ENCODE measurements around the gene TLE3.

Gene TLE3

GRCh38 chr15:70133781-70134421 lies 36.2 kb upstream of the TLE3 start:
- no peak for TF ChIP-seq CTCF (conservative IDR thresholded peaks at IDR 0.05; ENCODE audit: low read depth, low read length)
- Histone ChIP-seq H3K4me3 (IDR thresholded peaks at IDR 0.05; ENCODE audit: insufficient read depth, low read depth, low read length) (no peak overlapping the region), H2AFZ (ENCODE audit: low read depth) (no peak overlapping the region), H3K4me1 (ENCODE audit: low read depth, poor library complexity, severe bottlenecking) (no peaks in the 10 kb centered on the region), H3K36me3 (ENCODE audit: insufficient read depth) (no peaks in the 10 kb centered on the region), H3K4me2 (no peak overlapping the region), H3K9ac (no peak overlapping the region), H3K79me2 (ENCODE audit: insufficient read depth, low read depth) (no peaks in the 10 kb centered on the region), H4K20me1 (ENCODE audit: insufficient read depth) (no peaks in the 10 kb centered on the region), H3K27me3 (ENCODE audit: insufficient read depth, low read depth) (no peaks in the 10 kb centered on the region), H3K27ac (no peak overlapping the region)

- H2AFZ ChIP-seq (ENCODE audit: low read depth) = no peak overlapping the region
- no peaks in the 10 kb centered on the region for H3K36me3 ChIP-seq (ENCODE audit: insufficient read depth)
- TF ChIP-seq CTCF (conservative IDR thresholded peaks at IDR 0.05; ENCODE audit: low read depth, low read length) = no peak
- H3K27me3 ChIP-seq (ENCODE audit: insufficient read depth, low read depth) = no peaks in the 10 kb centered on the region
- no peaks in the 10 kb centered on the region for H3K79me2 ChIP-seq (ENCODE audit: insufficient read depth, low read depth)
- no peaks in the 10 kb centered on the region for H4K20me1 ChIP-seq (ENCODE audit: insufficient read depth)
- no peak overlapping the region for H3K27ac ChIP-seq
- no peaks in the 10 kb centered on the region for H3K4me1 ChIP-seq (ENCODE audit: low read depth, poor library complexity, severe bottlenecking)
- H3K9ac ChIP-seq = no peak overlapping the region
- no peak overlapping the region for H3K4me3 ChIP-seq (IDR thresholded peaks at IDR 0.05; ENCODE audit: insufficient read depth, low read depth, low read length)
- no peak overlapping the region for H3K4me2 ChIP-seq
Measured at GRCh38 chr15:70133296-70133695, 35.6 kb upstream of the TLE3 start.

- no peaks in the 10 kb centered on the region for H3K27me3 ChIP-seq (ENCODE audit: insufficient read depth, low read depth)
- H3K4me2 ChIP-seq = no peak overlapping the region
- H3K27ac ChIP-seq = no peak overlapping the region
- no peaks in the 10 kb centered on the region for H3K36me3 ChIP-seq (ENCODE audit: insufficient read depth)
- no peaks in the 10 kb centered on the region for H3K4me1 ChIP-seq (ENCODE audit: low read depth, poor library complexity, severe bottlenecking)
- H3K9ac ChIP-seq = no peak overlapping the region
- no peaks in the 10 kb centered on the region for H4K20me1 ChIP-seq (ENCODE audit: insufficient read depth)
- H3K79me2 ChIP-seq (ENCODE audit: insufficient read depth, low read depth) = no peaks in the 10 kb centered on the region
- no peak overlapping the region for H2AFZ ChIP-seq (ENCODE audit: low read depth)
- H3K4me3 ChIP-seq (IDR thresholded peaks at IDR 0.05; ENCODE audit: insufficient read depth, low read depth, low read length) = no peak overlapping the region
- TF ChIP-seq CTCF (conservative IDR thresholded peaks at IDR 0.05; ENCODE audit: low read depth, low read length) = no peak
Measured at GRCh38 chr15:70132571-70132970, 34.9 kb upstream of the TLE3 start.

GRCh38 chr15:70132139-70132538 lies 34.4 kb upstream of the TLE3 start:
- Histone ChIP-seq H3K4me2 (no peak overlapping the region), H3K9ac (no peak overlapping the region), H3K36me3 (ENCODE audit: insufficient read depth) (no peaks in the 10 kb centered on the region), H3K4me3 (IDR thresholded peaks at IDR 0.05; ENCODE audit: insufficient read depth, low read depth, low read length) (no peak overlapping the region), H4K20me1 (ENCODE audit: insufficient read depth) (no peaks in the 10 kb centered on the region), H2AFZ (ENCODE audit: low read depth) (no peak overlapping the region), H3K79me2 (ENCODE audit: insufficient read depth, low read depth) (no peaks in the 10 kb centered on the region), H3K4me1 (ENCODE audit: low read depth, poor library complexity, severe bottlenecking) (no peaks in the 10 kb centered on the region), H3K27ac (no peak overlapping the region), H3K27me3 (ENCODE audit: insufficient read depth, low read depth) (no peaks in the 10 kb centered on the region)
- TF ChIP-seq CTCF (conservative IDR thresholded peaks at IDR 0.05; ENCODE audit: low read depth, low read length) = no peak
